H9 (cell line): ENCODE data around the gene SEC22A. TPM values are rescaled to one million over a fixed set of nuclear protein-coding genes. Genes with fewer than 3 reads are reported as not detected.

Experiments used
- DNase-seq: peaks from one replicate; pipeline ENCODE4 v3.0.0-alpha.2; 2017
- H2AFZ ChIP-seq: one replicate; pipeline ENCODE4 v1.6.1; 2013; ENCODE audit warnings: mild to moderate bottlenecking, low read length, control low read depth, moderate library complexity
- H2AK5ac ChIP-seq: 2 replicates; pipeline ENCODE4 v1.6.1; 2013; ENCODE audit warnings: low read length, control low read depth, mixed read lengths; ENCODE audit not compliant: insufficient read length
- H2BK120ac ChIP-seq: one replicate; pipeline ENCODE4 v1.6.1; 2013; ENCODE audit warnings: low read depth, mild to moderate bottlenecking, low read length, control low read depth, inconsistent platforms; ENCODE audit not compliant: poor library complexity, severe bottlenecking
- H2BK12ac ChIP-seq: 2 replicates; pipeline ENCODE4 v1.6.1; 2013; ENCODE audit warnings: low read length, control low read depth, mixed read lengths, low read depth; ENCODE audit not compliant: insufficient read length
- H2BK15ac ChIP-seq: 2 replicates; pipeline ENCODE4 v1.6.1; 2013; ENCODE audit warnings: low read depth, low read length, control low read depth
- H2BK20ac ChIP-seq: one replicate; pipeline ENCODE4 v1.6.1; 2013; ENCODE audit warnings: low read depth, mild to moderate bottlenecking, low read length, control low read depth, inconsistent platforms; ENCODE audit not compliant: poor library complexity, severe bottlenecking
- H2BK5ac ChIP-seq: 2 replicates; pipeline ENCODE4 v1.6.1; 2013; ENCODE audit warnings: low read length, control low read depth, mixed read lengths; ENCODE audit not compliant: insufficient read length
- H3K14ac ChIP-seq: 2 replicates; pipeline ENCODE4 v1.6.1; 2013; ENCODE audit warnings: low read length, control low read depth; ENCODE audit not compliant: insufficient read depth
- H3K18ac ChIP-seq: 2 replicates; pipeline ENCODE4 v1.6.1; 2013; ENCODE audit warnings: low read depth, mild to moderate bottlenecking, mixed read lengths, low read length, control low read depth; ENCODE audit not compliant: insufficient read length
- H3K23ac ChIP-seq: 2 replicates; pipeline ENCODE4 v1.6.1; 2013; ENCODE audit warnings: low read length, control low read depth, mixed read lengths, low read depth; ENCODE audit not compliant: insufficient read length
- H3K23me2 ChIP-seq: 2 replicates; pipeline ENCODE4 v1.6.1; 2013; ENCODE audit warnings: low read depth, mild to moderate bottlenecking, mixed read lengths, low read length, control low read depth; ENCODE audit not compliant: insufficient read length, poor library complexity, severe bottlenecking
- H3K27ac ChIP-seq: 2 replicates; pipeline ENCODE4 v1.5.1; 2013; ENCODE audit warnings: low read length, control low read depth, mixed read lengths, low read depth; ENCODE audit not compliant: insufficient read length
- H3K27me3 ChIP-seq: 2 replicates; pipeline ENCODE4 v1.6.1; 2013; ENCODE audit warnings: low read length, control low read depth, inconsistent platforms; ENCODE audit not compliant: insufficient read depth
- H3K4ac ChIP-seq: 2 replicates; pipeline ENCODE4 v1.6.1; 2013; ENCODE audit warnings: low read depth, mild to moderate bottlenecking, control low read depth, inconsistent platforms, low read length, moderate library complexity
- H3K4me1 ChIP-seq: 2 replicates; pipeline ENCODE4 v1.6.1; 2013; ENCODE audit warnings: low read length, control low read depth, inconsistent platforms; ENCODE audit not compliant: insufficient read depth
- H3K4me2 ChIP-seq: 2 replicates; pipeline ENCODE4 v1.6.1; 2013; ENCODE audit warnings: low read length, control low read depth, mixed read lengths; ENCODE audit not compliant: insufficient read length, insufficient read depth
- H3K56ac ChIP-seq: 2 replicates; pipeline ENCODE4 v1.6.1; 2013; ENCODE audit warnings: low read depth, mild to moderate bottlenecking, mixed read lengths, low read length, control low read depth; ENCODE audit not compliant: insufficient read length
- H3K79me1 ChIP-seq: 2 replicates; pipeline ENCODE4 v1.6.1; 2013; ENCODE audit warnings: low read depth, mild to moderate bottlenecking, moderate library complexity, low read length, control low read depth, inconsistent platforms; ENCODE audit not compliant: insufficient read depth, poor library complexity, severe bottlenecking
- H3K79me2 ChIP-seq: 2 replicates; pipeline ENCODE4 v1.6.1; 2013; ENCODE audit warnings: low read length, control low read depth, inconsistent platforms; ENCODE audit not compliant: insufficient read depth
- H3K9ac ChIP-seq: 2 replicates; pipeline ENCODE4 v1.6.1; 2013; ENCODE audit warnings: low read length, control low read depth, mixed read lengths; ENCODE audit not compliant: insufficient read length; ENCODE audit errors: extremely low read depth
- H3K9me3 ChIP-seq: one replicate; pipeline ENCODE4 v1.6.1; 2013; ENCODE audit warnings: low read depth, low read length, inconsistent platforms; ENCODE audit not compliant: control insufficient read depth
- H3T11ph ChIP-seq: one replicate; pipeline ENCODE4 v1.6.1; 2013; ENCODE audit warnings: mild to moderate bottlenecking, low read length, control low read depth, inconsistent platforms
- H4K20me1 ChIP-seq: one replicate; pipeline ENCODE4 v1.6.1; 2013; ENCODE audit not compliant: control insufficient read depth, insufficient read length, insufficient read depth
- H4K5ac ChIP-seq: 2 replicates; pipeline ENCODE4 v1.6.1; 2013; ENCODE audit warnings: low read depth, mild to moderate bottlenecking, mixed read lengths, low read length, control low read depth; ENCODE audit not compliant: insufficient read length
- H4K8ac ChIP-seq: replicated peaks from 2 replicates; pipeline ENCODE4 v1.6.1; 2013; ENCODE audit warnings: low read length, control low read depth, mixed read lengths, low read depth; ENCODE audit not compliant: insufficient read length
- H4K91ac ChIP-seq: 2 replicates; pipeline ENCODE4 v1.6.1; 2013; ENCODE audit warnings: low read depth, mild to moderate bottlenecking, moderate library complexity, mixed read lengths, low read length, control low read depth; ENCODE audit not compliant: insufficient read length
- H3K27ac Mint-ChIP-seq, 3 experiments: 2 replicates in 2 of 3; 3 replicates in 1 of 3; pipeline ENCODE4 v1.8.0; 2020 to 2021; ENCODE audit warnings: mixed read lengths in 3 of 3, mild to moderate bottlenecking in 1 of 3, moderate library complexity in 1 of 3
- H3K27me3 Mint-ChIP-seq: 2 replicates; pipeline ENCODE4 v1.8.0; 2021; ENCODE audit warnings: low read depth, mild to moderate bottlenecking, moderate library complexity, mixed read lengths
- H3K36me3 Mint-ChIP-seq, 3 experiments: 2 replicates in 2 of 3; 3 replicates in 1 of 3; pipeline ENCODE4 v1.8.0; 2020 to 2021; ENCODE audit warnings: low read depth in 3 of 3, mixed read lengths in 3 of 3; ENCODE audit not compliant: insufficient read depth in 1 of 3
- H3K4me1 Mint-ChIP-seq, 2 experiments: 2 replicates each; pipeline ENCODE4 v1.8.0; 2020; ENCODE audit warnings: mixed read lengths in 2 of 2
- H3K4me3 Mint-ChIP-seq, 2 experiments: 2 replicates in 1 of 2; 3 replicates in 1 of 2; pipeline ENCODE4 v1.8.0; 2020 to 2021; ENCODE audit warnings: mild to moderate bottlenecking in 2 of 2, mixed read lengths in 2 of 2, moderate library complexity in 1 of 2
- H3K9me3 Mint-ChIP-seq, 2 experiments: 2 replicates in 1 of 2; 3 replicates in 1 of 2; pipeline ENCODE4 v1.8.0; 2020; ENCODE audit warnings: mild to moderate bottlenecking in 2 of 2, mixed read lengths in 2 of 2, moderate library complexity in 1 of 2
- WGBS: extraction: QIAGEN DNeasy Blood & Tissue Kit; methylation state at CpG from one replicate; pipeline ENCODE4 v1.1.7; 2013; ENCODE audit warnings: missing lambda C conversion rate, low lambda C conversion rate, mixed read lengths; ENCODE audit not compliant: insufficient read length; ENCODE audit errors: extremely low coverage; 5-methylcytosine and 5-hydroxymethylcytosine counted together
- total RNA-seq: library from RNA; stranded (reverse); gene quantifications from 2 replicates; pipeline ENCODE4 v1.2.1, GENCODE V29; 2021
- TF ChIP-seq, protein P1 (sequence below): fragments of 200-600 bp; sonication (generic); conservative IDR thresholded peaks from 3 replicates; pipeline ENCODE4 v1.8.0; 2021; ENCODE audit warnings: antibody characterized with exemption, mild to moderate bottlenecking

Gene SEC22A
- total RNA-seq, 1 experiment from 2014 or later = 9.9 TPM

DNA sequence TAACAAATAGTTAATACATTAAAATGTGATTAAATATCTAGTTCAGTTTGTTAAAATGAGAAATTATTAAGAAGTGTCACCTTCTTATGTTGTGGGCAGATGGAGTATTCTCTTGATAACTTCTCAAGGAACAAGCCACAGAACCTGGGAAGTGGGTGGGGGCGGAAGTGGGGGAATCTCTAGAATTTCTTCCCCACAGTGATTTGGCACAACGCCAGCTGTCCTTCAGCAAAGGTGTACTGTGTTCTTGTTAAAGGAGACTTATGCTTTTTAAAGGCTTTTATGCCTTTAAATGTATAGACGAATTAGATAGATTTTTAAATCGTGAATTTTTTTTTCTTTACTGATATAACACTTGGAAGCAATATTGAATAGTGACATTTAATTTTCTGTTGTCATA lies 42.4 kb downstream of the SEC22A start:
- Mint-ChIP-seq H3K4me1 (peaks cover 6% of the 10 kb centered on the region in 2 experiments), H3K27me3 (no peaks in the 10 kb centered on the region), H3K4me3 (no peak overlapping the region), H3K27ac (no peak overlapping the region), H3K36me3 (peaks cover 0 to 3% (median 2%) of the 10 kb centered on the region in 3 experiments; a peak in 3 of 7 replicates), H3K9me3 (no peaks in the 10 kb centered on the region)
- H3K4me2 ChIP-seq = no peak overlapping the region
- H3K79me2 ChIP-seq = no peaks in the 10 kb centered on the region
- no peaks in the 10 kb centered on the region for H3K27me3 ChIP-seq
- H3K27ac ChIP-seq = no peak overlapping the region
- H2BK120ac ChIP-seq = no peak overlapping the region
- no peak overlapping the region for H2BK12ac ChIP-seq
- H3K56ac ChIP-seq = no peak overlapping the region
- no peak overlapping the region for H4K8ac ChIP-seq
- no peak overlapping the region for H4K5ac ChIP-seq
- H2AFZ ChIP-seq = no peak overlapping the region
- no peak overlapping the region for H4K91ac ChIP-seq
- no peaks in the 10 kb centered on the region for H3K79me1 ChIP-seq
- no peak overlapping the region for H3K14ac ChIP-seq
- no peak overlapping the region for H3K23ac ChIP-seq
- H3K4me1 ChIP-seq = no peaks in the 10 kb centered on the region; the same call in 1 of the 2 replicates
- no CpG with 5 or more reads among the region's 4 CpGs for WGBS
- H3K18ac ChIP-seq = no peak overlapping the region
- H2BK15ac ChIP-seq = no peak overlapping the region
- no peaks in the 10 kb centered on the region for H4K20me1 ChIP-seq
- no peak overlapping the region for H2BK5ac ChIP-seq
- H3T11ph ChIP-seq = no peak overlapping the region
- no peaks in the 10 kb centered on the region for H3K23me2 ChIP-seq
- no peak for DNase-seq
- H3K9ac ChIP-seq = no peak overlapping the region
- no peak overlapping the region for H2AK5ac ChIP-seq
- H3K9me3 ChIP-seq = no peaks in the 10 kb centered on the region
- H2BK20ac ChIP-seq = no peak overlapping the region
- no peak overlapping the region for H3K4ac ChIP-seq
- TF ChIP-seq, protein P1, sequence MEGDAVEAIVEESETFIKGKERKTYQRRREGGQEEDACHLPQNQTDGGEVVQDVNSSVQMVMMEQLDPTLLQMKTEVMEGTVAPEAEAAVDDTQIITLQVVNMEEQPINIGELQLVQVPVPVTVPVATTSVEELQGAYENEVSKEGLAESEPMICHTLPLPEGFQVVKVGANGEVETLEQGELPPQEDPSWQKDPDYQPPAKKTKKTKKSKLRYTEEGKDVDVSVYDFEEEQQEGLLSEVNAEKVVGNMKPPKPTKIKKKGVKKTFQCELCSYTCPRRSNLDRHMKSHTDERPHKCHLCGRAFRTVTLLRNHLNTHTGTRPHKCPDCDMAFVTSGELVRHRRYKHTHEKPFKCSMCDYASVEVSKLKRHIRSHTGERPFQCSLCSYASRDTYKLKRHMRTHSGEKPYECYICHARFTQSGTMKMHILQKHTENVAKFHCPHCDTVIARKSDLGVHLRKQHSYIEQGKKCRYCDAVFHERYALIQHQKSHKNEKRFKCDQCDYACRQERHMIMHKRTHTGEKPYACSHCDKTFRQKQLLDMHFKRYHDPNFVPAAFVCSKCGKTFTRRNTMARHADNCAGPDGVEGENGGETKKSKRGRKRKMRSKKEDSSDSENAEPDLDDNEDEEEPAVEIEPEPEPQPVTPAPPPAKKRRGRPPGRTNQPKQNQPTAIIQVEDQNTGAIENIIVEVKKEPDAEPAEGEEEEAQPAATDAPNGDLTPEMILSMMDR = no peak
